WERI-Rb-1 (cell line): ENCODE measurements around the gene RBM39.
"Not testable (repeated sequence)": the region's sequence is repeated elsewhere in the genome, so short reads cannot be mapped to it uniquely, and the experiment has no call there.

Experiments used
- DNase-seq: peaks from one replicate; pipeline ENCODE4 v3.0.0-alpha.2; 2020
- H3K27ac ChIP-seq: fragments of 250-450 bp; sonication (Bioruptor Pico); 2 replicates; pipeline ENCODE4 v1.5.1; 2020; ENCODE audit warnings: mild to moderate bottlenecking, moderate library complexity
- H3K27me3 ChIP-seq: fragments of 250-450 bp; sonication (Bioruptor Pico); 2 replicates; pipeline ENCODE4 v1.5.1; 2021; ENCODE audit warnings: mild to moderate bottlenecking, low read depth, moderate library complexity; ENCODE audit not compliant: insufficient read depth, severe bottlenecking
- H3K36me3 ChIP-seq: fragments of 250-450 bp; sonication (Bioruptor Pico); 2 replicates; pipeline ENCODE4 v1.5.1; 2020; ENCODE audit warnings: mild to moderate bottlenecking, moderate library complexity
- H3K4me3 ChIP-seq: 2 replicates; pipeline ENCODE4 v1.5.1; 2011; ENCODE audit warnings: low read depth, mild to moderate bottlenecking, control low read depth, low read length
- H3K9me3 ChIP-seq: fragments of 250-450 bp; sonication (Bioruptor Pico); 2 replicates; pipeline ENCODE4 v1.5.1; 2021; ENCODE audit warnings: mild to moderate bottlenecking, moderate library complexity; ENCODE audit not compliant: severe bottlenecking
- TF ChIP-seq, protein P1 (sequence below): IDR thresholded peaks from 2 replicates; pipeline ENCODE4 v1.5.1; 2011; ENCODE audit warnings: low read depth, mild to moderate bottlenecking, control low read depth, inconsistent platforms, low read length

Gene RBM39

DNA sequence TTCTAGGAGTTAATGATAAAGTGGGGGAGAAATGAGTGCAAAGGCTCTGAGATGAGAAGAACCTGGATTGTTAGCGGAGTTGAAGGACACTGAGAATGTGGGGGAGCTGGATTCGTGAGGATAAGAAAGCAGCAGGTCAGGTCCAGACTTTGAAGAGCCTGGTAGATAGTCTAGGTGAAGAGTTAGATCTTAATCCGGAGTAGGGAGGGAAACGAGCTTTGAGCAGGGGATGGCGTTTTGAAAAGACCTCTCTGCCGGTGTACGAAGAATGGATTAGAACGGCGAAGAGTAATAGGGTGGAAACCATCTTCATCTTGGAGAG, 29.3 kb upstream of the RBM39 start:
- no peaks in the 10 kb centered on the region for H3K27me3 ChIP-seq
- no peak for DNase-seq
- H3K36me3 ChIP-seq, result peaks cover 23% of the 10 kb centered on the region
- peak overlapping the region; percentile 52 for H3K27ac ChIP-seq
- no peak overlapping the region for H3K4me3 ChIP-seq
- TF ChIP-seq, protein P1, sequence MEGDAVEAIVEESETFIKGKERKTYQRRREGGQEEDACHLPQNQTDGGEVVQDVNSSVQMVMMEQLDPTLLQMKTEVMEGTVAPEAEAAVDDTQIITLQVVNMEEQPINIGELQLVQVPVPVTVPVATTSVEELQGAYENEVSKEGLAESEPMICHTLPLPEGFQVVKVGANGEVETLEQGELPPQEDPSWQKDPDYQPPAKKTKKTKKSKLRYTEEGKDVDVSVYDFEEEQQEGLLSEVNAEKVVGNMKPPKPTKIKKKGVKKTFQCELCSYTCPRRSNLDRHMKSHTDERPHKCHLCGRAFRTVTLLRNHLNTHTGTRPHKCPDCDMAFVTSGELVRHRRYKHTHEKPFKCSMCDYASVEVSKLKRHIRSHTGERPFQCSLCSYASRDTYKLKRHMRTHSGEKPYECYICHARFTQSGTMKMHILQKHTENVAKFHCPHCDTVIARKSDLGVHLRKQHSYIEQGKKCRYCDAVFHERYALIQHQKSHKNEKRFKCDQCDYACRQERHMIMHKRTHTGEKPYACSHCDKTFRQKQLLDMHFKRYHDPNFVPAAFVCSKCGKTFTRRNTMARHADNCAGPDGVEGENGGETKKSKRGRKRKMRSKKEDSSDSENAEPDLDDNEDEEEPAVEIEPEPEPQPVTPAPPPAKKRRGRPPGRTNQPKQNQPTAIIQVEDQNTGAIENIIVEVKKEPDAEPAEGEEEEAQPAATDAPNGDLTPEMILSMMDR, result no peak
- peaks cover 8% of the 10 kb centered on the region for H3K9me3 ChIP-seq

DNA sequence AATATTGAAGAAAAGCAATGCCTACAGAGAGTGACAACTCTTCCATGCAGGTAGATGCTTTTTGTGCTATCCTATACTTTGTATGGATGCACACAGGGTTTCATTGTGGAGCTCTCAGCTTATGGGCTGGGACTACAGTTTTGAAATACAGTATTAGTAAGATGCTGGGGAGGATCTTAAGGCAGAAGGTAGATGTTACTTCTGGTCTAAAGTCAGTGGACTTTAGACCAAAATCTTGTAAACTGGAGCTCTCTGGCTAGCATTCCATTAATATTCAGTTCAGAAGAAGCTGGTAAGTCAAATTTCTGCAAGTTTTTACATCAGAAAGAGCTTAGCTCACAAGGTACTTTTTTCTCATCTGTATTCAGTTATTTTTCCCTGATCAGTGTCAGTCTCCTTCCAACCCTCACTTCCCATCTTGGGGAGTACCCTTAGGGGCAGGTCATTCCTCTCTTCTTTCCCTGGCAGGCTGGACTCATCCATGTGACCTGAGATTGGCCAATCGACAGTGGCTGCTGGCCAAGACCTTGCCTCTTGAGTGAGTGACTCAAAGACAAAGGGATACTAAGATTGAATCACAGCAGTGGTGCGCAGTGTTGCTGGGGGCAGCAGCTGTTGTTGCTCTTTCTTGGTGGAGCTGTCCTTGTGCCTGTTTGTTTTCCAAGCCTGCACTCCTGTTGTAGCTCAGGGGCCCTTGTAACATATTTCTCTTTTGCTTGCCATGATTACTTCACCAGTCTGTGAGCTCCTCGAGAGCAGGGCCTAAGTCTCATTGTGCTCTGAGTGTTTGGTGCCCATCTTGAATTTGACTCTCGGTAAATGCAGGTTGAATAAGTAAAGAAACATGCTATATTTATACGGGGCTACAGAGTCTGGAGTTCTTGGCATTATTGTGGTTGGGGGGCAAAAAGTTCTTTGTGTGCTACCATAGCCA, 26.9 kb upstream of the RBM39 start:
- Histone ChIP-seq H3K9me3 (peaks cover 8% of the 10 kb centered on the region), H3K27ac (peak overlapping the region; percentile 41), H3K36me3 (peaks cover 9% of the 10 kb centered on the region), H3K4me3 (no peak overlapping the region), H3K27me3 (no peaks in the 10 kb centered on the region)
- DNase-seq, result peak; percentile 68
- TF ChIP-seq, protein P1, result no peak

DNA sequence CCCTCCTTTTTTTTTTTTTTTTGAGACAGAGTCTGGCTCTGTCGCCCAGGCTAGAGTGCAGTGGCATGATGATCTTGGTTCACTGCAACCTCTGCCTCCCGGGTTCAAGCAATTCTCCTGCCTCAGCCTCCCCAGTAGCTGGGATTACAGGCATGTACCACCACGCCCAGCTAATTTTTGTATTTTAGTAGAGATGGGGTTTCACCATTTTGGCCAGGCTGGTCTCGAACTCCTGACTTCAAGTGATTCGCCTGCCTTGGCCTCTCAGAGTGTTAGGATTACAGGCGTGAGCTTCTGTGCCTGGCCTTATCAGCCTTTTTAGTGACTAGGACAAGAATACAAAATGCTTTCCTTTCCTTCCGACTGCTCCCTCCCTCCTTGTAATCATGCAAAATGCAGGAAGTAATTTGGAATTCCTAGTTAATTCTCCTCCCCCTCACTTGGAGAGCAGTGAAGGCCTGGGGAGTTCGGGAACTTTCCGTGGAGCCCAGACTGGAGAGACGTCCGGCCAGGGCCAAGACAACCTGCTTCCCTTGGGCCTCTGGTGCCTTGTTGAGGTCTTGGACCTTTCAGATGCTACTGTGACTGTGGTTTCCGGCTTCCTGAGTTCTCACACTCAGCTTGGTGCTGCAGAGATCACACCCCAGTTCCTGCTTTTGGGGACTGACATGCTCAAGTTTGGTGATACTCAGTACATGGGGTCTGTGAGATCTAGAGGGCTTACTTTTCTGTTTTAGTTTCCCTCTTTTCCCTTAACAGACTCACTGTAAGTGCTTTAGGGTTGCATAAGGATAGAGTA, 25.8 kb upstream of the RBM39 start:
- Histone ChIP-seq H3K36me3 (no peaks in the 10 kb centered on the region; the same call in 1 of the 2 replicates), H3K4me3 (no peak overlapping the region), H3K27ac (no peak overlapping the region), H3K27me3 (no peaks in the 10 kb centered on the region), H3K9me3 (peaks cover 8% of the 10 kb centered on the region)
- TF ChIP-seq, protein P1, result no peak
- DNase-seq, result no peak

DNA sequence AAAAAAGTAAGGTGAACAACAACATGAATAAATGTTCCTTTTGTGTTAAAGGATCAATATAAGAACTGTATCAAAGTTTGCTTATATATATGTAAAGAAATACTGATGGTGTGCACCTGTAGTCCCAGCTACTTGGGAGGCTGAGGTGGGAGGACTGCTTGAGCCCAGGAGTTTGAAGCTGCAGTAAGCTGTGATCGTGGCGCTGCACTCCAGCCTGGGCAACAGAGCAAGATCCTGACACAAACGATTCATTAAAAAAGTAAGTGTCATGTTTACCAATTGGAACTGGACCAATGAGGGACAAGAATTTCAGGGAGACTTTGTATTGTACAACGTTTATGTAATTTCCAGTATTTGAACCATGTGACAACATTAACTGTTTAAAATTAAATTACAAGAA, 24.8 kb upstream of the RBM39 start:
- TF ChIP-seq, protein P1, result no peak
- Histone ChIP-seq H3K4me3 (no peak overlapping the region), H3K9me3 (peaks cover 8% of the 10 kb centered on the region), H3K27ac (no peak overlapping the region), H3K36me3 (no peaks in the 10 kb centered on the region; the same call in 1 of the 2 replicates), H3K27me3 (no peaks in the 10 kb centered on the region)
- DNase-seq, result no peak

DNA sequence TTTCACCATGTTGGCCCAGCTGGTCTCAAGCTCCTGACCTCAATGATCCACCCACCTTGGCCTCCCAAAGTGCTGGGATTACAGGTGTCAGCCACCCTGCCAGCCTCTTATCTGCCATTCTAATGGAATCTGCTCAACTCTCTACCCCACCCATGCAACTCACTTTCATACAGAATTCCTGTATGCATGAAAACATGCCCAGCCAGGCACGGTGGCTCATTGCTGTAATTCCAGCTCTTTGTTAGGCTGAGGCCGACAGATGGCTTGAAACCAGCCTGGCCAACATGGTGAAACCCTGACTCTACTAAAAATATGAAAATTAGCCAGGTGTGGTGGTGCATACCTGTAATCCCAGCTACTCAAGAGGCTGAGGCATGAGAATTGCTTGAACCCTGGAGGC, 22.9 kb upstream of the RBM39 start:
- not testable (repeated sequence) for H3K27ac ChIP-seq, DNase-seq, H3K4me3 ChIP-seq, H3K9me3 ChIP-seq, H3K27me3 ChIP-seq, H3K36me3 ChIP-seq

DNA sequence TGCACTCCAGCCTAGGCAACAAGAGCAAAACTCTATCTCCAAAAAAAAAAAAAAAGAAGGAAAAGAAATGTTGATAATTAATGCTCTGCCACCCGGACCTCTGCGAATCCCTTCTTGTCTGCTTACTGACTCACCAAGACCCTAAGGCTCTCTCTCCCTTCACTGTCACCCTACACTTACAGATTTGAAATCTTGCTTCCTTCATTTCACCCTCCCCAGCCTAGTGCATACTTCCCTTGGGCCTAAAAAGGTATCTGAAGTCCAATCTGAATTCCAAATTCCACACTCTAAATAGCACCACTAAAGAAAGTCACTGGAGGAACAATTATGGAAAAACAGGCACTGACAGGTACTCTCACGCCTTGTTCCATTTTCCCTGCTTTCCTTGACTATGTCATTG, 20.4 kb upstream of the RBM39 start:
- H3K27me3 ChIP-seq, result no peaks in the 10 kb centered on the region
- no peak overlapping the region for H3K4me3 ChIP-seq
- peaks cover 2% of the 10 kb centered on the region for H3K9me3 ChIP-seq
- TF ChIP-seq, protein P1, result no peak
- DNase-seq, result no peak
- H3K27ac ChIP-seq, result no peak overlapping the region
- H3K36me3 ChIP-seq, result no peaks in the 10 kb centered on the region

DNA sequence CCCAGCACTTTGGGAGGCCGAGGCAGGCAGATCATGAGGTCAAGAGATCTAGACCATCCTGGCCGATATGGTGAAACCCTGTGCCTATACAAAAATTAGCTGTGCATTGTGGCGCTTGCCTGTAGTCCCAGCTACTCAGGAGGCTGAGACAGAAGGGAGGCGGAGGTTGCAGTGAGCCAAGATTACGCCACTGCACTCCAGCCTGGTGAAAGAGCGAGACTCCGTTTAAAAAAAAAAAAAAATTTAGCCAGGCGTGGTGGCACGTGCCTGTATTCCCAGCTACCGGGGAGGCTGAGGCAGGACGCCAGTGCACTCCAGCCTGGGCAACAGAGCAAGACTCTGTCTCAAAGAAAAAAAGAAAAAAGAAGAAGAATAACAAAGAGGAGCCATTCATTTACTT, 19.5 kb upstream of the RBM39 start:
- H3K36me3 ChIP-seq, H3K4me3 ChIP-seq, H3K9me3 ChIP-seq, H3K27ac ChIP-seq, DNase-seq, H3K27me3 ChIP-seq: not testable (repeated sequence)
